GM12891 (cell line): Measurements from ENCODE around the gene LRRC43.

ENCODE experiments used
- PAX5 ChIP-seq: IDR thresholded peaks from 2 replicates; pipeline ENCODE4 v1.6.1; 2011; ENCODE audit warnings: low read length, moderate library complexity, mild to moderate bottlenecking; ENCODE audit not compliant: insufficient read depth, severe bottlenecking
- POLR2A ChIP-seq: IDR thresholded peaks from 2 replicates; pipeline ENCODE4 v1.6.1; 2011; ENCODE audit warnings: low read depth, low read length, control low read depth
- POLR2AphosphoS5 ChIP-seq: IDR thresholded peaks from 2 replicates; pipeline ENCODE4 v1.6.1; 2011; ENCODE audit warnings: low read depth, low read length, control low read depth
- SPI1 ChIP-seq: IDR thresholded peaks from 2 replicates; pipeline ENCODE4 v1.6.1; 2011; ENCODE audit warnings: low read depth, low read length, control low read depth

DNA sequence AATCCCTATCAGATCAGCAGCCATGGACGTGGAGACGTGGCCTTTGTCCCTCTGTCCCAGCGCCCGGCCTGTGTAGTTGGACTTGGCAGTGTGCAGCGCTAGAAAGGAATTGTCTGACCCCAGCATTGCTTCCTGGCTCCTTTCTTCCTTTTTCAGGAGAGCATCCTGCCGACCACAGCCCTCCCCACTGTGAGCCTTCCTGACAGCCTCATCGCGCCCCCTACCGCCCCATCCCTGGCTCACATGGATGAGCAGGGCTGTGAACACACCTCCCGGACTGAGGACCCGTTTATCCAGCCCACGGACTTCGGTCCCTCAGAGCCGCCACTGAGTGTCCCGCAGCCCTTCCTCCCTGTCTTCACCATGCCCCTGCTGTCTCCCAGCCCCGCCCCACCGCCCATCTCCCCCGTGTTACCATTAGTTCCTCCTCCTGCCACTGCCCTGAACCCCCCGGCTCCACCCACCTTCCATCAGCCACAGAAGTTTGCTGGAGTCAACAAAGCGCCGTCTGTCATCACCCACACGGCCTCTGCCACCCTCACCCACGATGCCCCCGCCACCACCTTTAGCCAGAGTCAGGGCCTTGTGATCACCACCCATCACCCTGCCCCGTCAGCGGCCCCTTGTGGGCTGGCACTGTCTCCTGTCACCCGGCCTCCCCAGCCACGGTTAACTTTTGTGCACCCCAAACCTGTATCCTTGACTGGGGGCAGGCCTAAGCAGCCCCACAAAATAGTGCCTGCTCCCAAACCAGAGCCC, 49.6 kb upstream of the LRRC43 start:
- TF ChIP-seq POLR2A, result no peak
- no peak for TF ChIP-seq SPI1
- no peak for TF ChIP-seq PAX5
- TF ChIP-seq POLR2AphosphoS5, result no peak
